ENCODE data around the gene TMEM109.

Gene TMEM109

GRCh38 chr11:60895687-60896086 is 18.3 kb upstream of the TMEM109 start:
- DNase-seq (ENCODE audit: low read depth): no peak
- TF ChIP-seq CTCF (IDR thresholded peaks at IDR 0.05; ENCODE audit: control insufficient read depth, extremely low read depth, insufficient read depth): no peak

GRCh38 chr11:60897496-60897895 is 16.5 kb upstream of the TMEM109 start:
- no peak for TF ChIP-seq CTCF (IDR thresholded peaks at IDR 0.05; ENCODE audit: control insufficient read depth, extremely low read depth, insufficient read depth)

More at GRCh38 chr11:60895687-60896086, 18.3 kb upstream of the TMEM109 start:
- no peak overlapping the region for H3K4me3 ChIP-seq (ENCODE audit: low read depth, low read length)

GRCh38 chr11:60899046-60899936 is 14.7 kb upstream of the TMEM109 start:
- peak; percentile 97 for TF ChIP-seq CTCF (IDR thresholded peaks at IDR 0.05; ENCODE audit: control insufficient read depth, extremely low read depth, insufficient read depth)
- no peak for DNase-seq (ENCODE audit: low read depth)
- H3K4me3 ChIP-seq (ENCODE audit: low read depth, low read length): no peak overlapping the region

More at GRCh38 chr11:60897496-60897895, 16.5 kb upstream of the TMEM109 start:
- no peak overlapping the region for H3K4me3 ChIP-seq (ENCODE audit: low read depth, low read length)
- DNase-seq (ENCODE audit: low read depth): no peak

GRCh38 chr11:60899977-60900376 is 14.0 kb upstream of the TMEM109 start:
- no peak for TF ChIP-seq CTCF (IDR thresholded peaks at IDR 0.05; ENCODE audit: control insufficient read depth, extremely low read depth, insufficient read depth)
- H3K4me3 ChIP-seq (ENCODE audit: low read depth, low read length): no peak overlapping the region
- no peak for DNase-seq (ENCODE audit: low read depth)

GRCh38 chr11:60900673-60901404 is 13.1 kb upstream of the TMEM109 start:
- no peak for DNase-seq (ENCODE audit: low read depth)
- no peak overlapping the region for H3K4me3 ChIP-seq (ENCODE audit: low read depth, low read length)
- no peak for TF ChIP-seq CTCF (IDR thresholded peaks at IDR 0.05; ENCODE audit: control insufficient read depth, extremely low read depth, insufficient read depth)

- no peak for TF ChIP-seq CTCF (IDR thresholded peaks at IDR 0.05; ENCODE audit: control insufficient read depth, extremely low read depth, insufficient read depth)
- H3K4me3 ChIP-seq (ENCODE audit: low read depth, low read length): no peak overlapping the region
- DNase-seq (ENCODE audit: low read depth): no peak
Observed at GRCh38 chr11:60902625-60903024, 11.3 kb upstream of the TMEM109 start.
